ENCODE data around the gene MORN4.

The MORN4 gene

GRCh38 chr10:97574374-97575126 is 58.8 kb downstream of the MORN4 start:
- TF ChIP-seq FOXP2 (optimal IDR thresholded peaks at IDR 0.05; ENCODE audit: borderline replicate concordance, extremely low read depth, extremely low read length, insufficient read depth) (no peak), SIN3A (IDR thresholded peaks at IDR 0.05; ENCODE audit: borderline replicate concordance, insufficient read depth, low read length) (no peak), POLR2AphosphoS5 (IDR thresholded peaks at IDR 0.05; ENCODE audit: low read depth, low read length) (no peak), TAF1 (IDR thresholded peaks at IDR 0.05; ENCODE audit: borderline replicate concordance, insufficient read depth, low read length) (no peak), REST (IDR thresholded peaks at IDR 0.05; ENCODE audit: insufficient read depth in 1 of 2, low read depth in 2 of 2, low read length in 2 of 2) (no peak)

GRCh38 chr10:97573672-97574071 is 59.6 kb downstream of the MORN4 start:
- TF ChIP-seq REST (IDR thresholded peaks at IDR 0.05; ENCODE audit: insufficient read depth in 1 of 2, low read depth in 2 of 2, low read length in 2 of 2) (no peak), POLR2AphosphoS5 (IDR thresholded peaks at IDR 0.05; ENCODE audit: low read depth, low read length) (no peak), TAF1 (IDR thresholded peaks at IDR 0.05; ENCODE audit: borderline replicate concordance, insufficient read depth, low read length) (no peak), SIN3A (IDR thresholded peaks at IDR 0.05; ENCODE audit: borderline replicate concordance, insufficient read depth, low read length) (no peak), FOXP2 (optimal IDR thresholded peaks at IDR 0.05; ENCODE audit: borderline replicate concordance, extremely low read depth, extremely low read length, insufficient read depth) (no peak)

GRCh38 chr10:97573021-97573420 is 60.3 kb downstream of the MORN4 start:
- TF ChIP-seq SIN3A (IDR thresholded peaks at IDR 0.05; ENCODE audit: borderline replicate concordance, insufficient read depth, low read length) (no peak), REST (IDR thresholded peaks at IDR 0.05; ENCODE audit: insufficient read depth in 1 of 2, low read depth in 2 of 2, low read length in 2 of 2) (no peak), POLR2AphosphoS5 (IDR thresholded peaks at IDR 0.05; ENCODE audit: low read depth, low read length) (no peak), TAF1 (IDR thresholded peaks at IDR 0.05; ENCODE audit: borderline replicate concordance, insufficient read depth, low read length) (no peak)

GRCh38 chr10:97572214-97572989 is 60.9 kb downstream of the MORN4 start, which contains the start of gene ANKRD2:
ANKRD2 (plus strand) TSS chr10:97572779; CDS start chr10:97572789, 10 bp downstream.
- TF ChIP-seq REST (IDR thresholded peaks at IDR 0.05; ENCODE audit: insufficient read depth in 1 of 2, low read depth in 2 of 2, low read length in 2 of 2), result no peak
- peak; percentile 61 for TF ChIP-seq FOXP2 (optimal IDR thresholded peaks at IDR 0.05; ENCODE audit: borderline replicate concordance, extremely low read depth, extremely low read length, insufficient read depth)
